WI38 (cell line): ENCODE data around the gene COL18A1.

ENCODE experiments used
- H3K4me3 ChIP-seq: 2 replicates; pipeline ENCODE4 v1.5.1; 2011; ENCODE audit warnings: low read depth, mild to moderate bottlenecking, control low read depth, low read length
- CTCF ChIP-seq: IDR thresholded peaks from 2 replicates; pipeline ENCODE4 v1.5.1; 2012; ENCODE audit warnings: low read depth, mild to moderate bottlenecking, control low read depth, low read length

The COL18A1 gene

GRCh38 chr21:45388611-45389296 lies 16.2 kb upstream of the COL18A1 start:
- TF ChIP-seq CTCF, result no peak
- no peak overlapping the region for H3K4me3 ChIP-seq

- TF ChIP-seq CTCF, result no peak
- H3K4me3 ChIP-seq, result no peak overlapping the region
These were observed 14.7 kb upstream of the COL18A1 start for GRCh38 chr21:45390121-45390751.

- TF ChIP-seq CTCF, result no peak
- H3K4me3 ChIP-seq, result no peak overlapping the region
These were observed 13.9 kb upstream of the COL18A1 start for GRCh38 chr21:45390831-45391742.

GRCh38 chr21:45391743-45392572 lies 13.0 kb upstream of the COL18A1 start:
- H3K4me3 ChIP-seq, result no peak overlapping the region

GRCh38 chr21:45392573-45392971 lies 12.4 kb upstream of the COL18A1 start:
- no peak for TF ChIP-seq CTCF
- no peak overlapping the region for H3K4me3 ChIP-seq

More at GRCh38 chr21:45391743-45392572, 13.0 kb upstream of the COL18A1 start:
- TF ChIP-seq CTCF, result no peak

GRCh38 chr21:45393021-45393420 lies 11.9 kb upstream of the COL18A1 start:
- H3K4me3 ChIP-seq, result no peak overlapping the region
- no peak for TF ChIP-seq CTCF
